Spleen (tissue), 11 donors: Measurements from ENCODE around the gene VIL1. TPM values are rescaled to one million over a fixed set of nuclear protein-coding genes. Genes with fewer than 3 reads are reported as not detected.

Experiments used
- DNase-seq: peaks from one replicate; pipeline ENCODE4 v3.0.0-alpha.2; 2020
- H3K27ac ChIP-seq, 8 donors: fragments of 200-600 bp; sonication (generic) in 7 of 8; 1 replicate in 4 of 8; 2 replicates in 4 of 8; pipeline versions ENCODE4 v1.5.0 to v1.8.0; 2016 to 2021; ENCODE audit warnings: inconsistent platforms in 4 of 8, mild to moderate bottlenecking in 4 of 8, moderate library complexity in 1 of 8
- H3K27me3 ChIP-seq, 7 donors: fragments of 200-600 bp; sonication (generic) in 6 of 7; replicated peaks in 1 of 7; 1 replicate in 4 of 7; 2 replicates in 3 of 7; pipeline versions ENCODE4 v1.5.0 to v1.8.0; 2016 to 2021; ENCODE audit warnings: inconsistent platforms in 3 of 7, mild to moderate bottlenecking in 1 of 7
- H3K36me3 ChIP-seq, 6 donors: fragments of 200-600 bp; sonication (generic) in 5 of 6; 1 replicate in 4 of 6; 2 replicates in 2 of 6; pipeline versions ENCODE4 v1.5.0 to v1.8.0; 2016 to 2021; ENCODE audit warnings: inconsistent platforms in 2 of 6
- H3K4me1 ChIP-seq, 6 donors: fragments of 200-600 bp; sonication (generic) in 5 of 6; 1 replicate in 3 of 6; 2 replicates in 3 of 6; pipeline versions ENCODE4 v1.5.0 to v1.8.0; 2016 to 2021; ENCODE audit warnings: inconsistent platforms in 3 of 6
- H3K4me3 ChIP-seq, 8 donors: fragments of 200-600 bp; sonication (generic) in 7 of 8; 1 replicate in 4 of 8; 2 replicates in 4 of 8; pipeline versions ENCODE4 v1.5.0 to v1.8.0; 2016 to 2021; ENCODE audit warnings: inconsistent platforms in 4 of 8, mild to moderate bottlenecking in 4 of 8, moderate library complexity in 2 of 8
- H3K9me3 ChIP-seq, 8 donors: fragments of 200-600 bp; sonication (generic) in 7 of 8; 1 replicate in 4 of 8; 2 replicates in 4 of 8; pipeline versions ENCODE4 v1.5.0 to v1.8.0; 2016 to 2021; ENCODE audit warnings: inconsistent platforms in 4 of 8
- POLR2A ChIP-seq, 3 donors: fragments of 450-650 bp; IDR thresholded peaks; one replicate each; pipeline ENCODE4 v1.5.1; 2017; ENCODE audit warnings: antibody characterized with exemption in 3 of 3, mild to moderate bottlenecking in 1 of 3
- POLR2AphosphoS5 ChIP-seq, 3 donors: sonication (generic); formaldehyde crosslinking; IDR thresholded peaks; one replicate each; pipeline ENCODE4 v1.5.1; 2017; ENCODE audit warnings: antibody characterized with exemption in 3 of 3
- WGBS, 5 donors: extraction: QIAGEN DNeasy Blood & Tissue Kit in 3 of 5; methylation state at CpG; one replicate each; pipeline versions ENCODE4 v1.1.5 to v1.1.7; 2013 to 2018; 5-methylcytosine and 5-hydroxymethylcytosine counted together
- intact Hi-C: fragments of 100-400 bp; cut with DNase I; formaldehyde crosslinking; loops from one replicate; pipeline ENCODE4 v1.15.0; 2023; ENCODE audit warnings: low total_unique reads
- polyA plus RNA-seq, 3 donors: library from polyadenylated mRNA; stranded (reverse); fragments of 200-250 nt; gene quantifications; one replicate each; pipeline ENCODE4 v1.2.1, GENCODE V29; 2013
- total RNA-seq, 7 donors: library from RNA; depleted of rRNA in 3 of 7; stranded (reverse); fragments of >200 nt in 3 of 7; fragmentation: NEBNext Ultra II Directional in 4 of 7; extraction: Animal tissue kit (Norgen Biotek cat#: 25700) in 4 of 7; gene quantifications; one replicate each; pipeline versions ENCODE4 v1.1.0 to v1.2.1, GENCODE V29; 2016 to 2021
- TF ChIP-seq, protein P1 (sequence below), 11 experiments: fragments of 200-600 bp in 7 of 11; fragments of 450-650 bp in 4 of 11; sonication (generic) in 4 of 11; IDR thresholded peaks in 8 of 11; conservative IDR thresholded peaks in 3 of 11; 1 replicate in 7 of 11; 2 replicates in 4 of 11; pipeline versions ENCODE4 v1.4.0 to v1.8.0; 2016 to 2021; ENCODE audit warnings: antibody characterized with exemption in 11 of 11, inconsistent platforms in 4 of 11, mild to moderate bottlenecking in 1 of 11
- donor health status: healthy with polysubstance abuse.
- donor health status: DM: no; HTN: no; CAD: no; lungs with moderate emphysema.
- donor health status: DM: no; HTN: no; CAD: no.
- donor health status: Bipolar disorder and iron deficiency.
- donor health status: healthy.
- donor health status: DM: no; HTN: no; CAD: no.
- donor health status: DM: yes; HTN: yes; CAD: no.

Gene VIL1
- total and polyA plus RNA-seq, 10 donors, result 0.04 to 0.72 (median 0.18) TPM; not detected in 4

DNA sequence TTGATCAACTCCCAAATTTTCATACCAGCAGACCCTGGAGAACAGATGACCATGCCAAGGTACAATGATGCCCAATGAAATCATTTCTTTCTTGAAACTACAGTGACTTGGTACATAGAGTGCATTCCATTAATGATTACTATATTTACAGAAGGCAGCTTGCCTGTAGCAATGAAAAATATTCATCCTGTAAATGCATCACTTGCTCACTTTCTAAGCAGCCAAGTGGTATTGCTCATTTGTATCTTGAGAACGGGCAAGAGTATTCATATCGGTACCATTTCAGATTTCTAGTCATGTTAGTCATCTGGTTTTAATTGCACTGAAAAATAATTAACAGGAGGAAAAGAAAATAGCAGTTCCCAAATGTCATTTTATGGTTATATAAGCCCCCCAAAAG, 59.6 kb downstream of the VIL1 start:
- no peak for DNase-seq
- Histone ChIP-seq H3K4me1 (peaks cover 0 to 14% (median 4%) of the 10 kb centered on the region in 6 donors), H3K4me3 (no peak overlapping the region), H3K36me3 (peaks cover 0 to 97% (median 59%) of the 10 kb centered on the region in 6 donors), H3K27ac (no peak overlapping the region), H3K9me3 (no peaks in the 10 kb centered on the region), H3K27me3 (no peaks in the 10 kb centered on the region)
- WGBS, 5 donors, result 72 to 94% (median 91%) methylated on average over 2 of the region's 2 CpGs
- TF ChIP-seq, protein P1, sequence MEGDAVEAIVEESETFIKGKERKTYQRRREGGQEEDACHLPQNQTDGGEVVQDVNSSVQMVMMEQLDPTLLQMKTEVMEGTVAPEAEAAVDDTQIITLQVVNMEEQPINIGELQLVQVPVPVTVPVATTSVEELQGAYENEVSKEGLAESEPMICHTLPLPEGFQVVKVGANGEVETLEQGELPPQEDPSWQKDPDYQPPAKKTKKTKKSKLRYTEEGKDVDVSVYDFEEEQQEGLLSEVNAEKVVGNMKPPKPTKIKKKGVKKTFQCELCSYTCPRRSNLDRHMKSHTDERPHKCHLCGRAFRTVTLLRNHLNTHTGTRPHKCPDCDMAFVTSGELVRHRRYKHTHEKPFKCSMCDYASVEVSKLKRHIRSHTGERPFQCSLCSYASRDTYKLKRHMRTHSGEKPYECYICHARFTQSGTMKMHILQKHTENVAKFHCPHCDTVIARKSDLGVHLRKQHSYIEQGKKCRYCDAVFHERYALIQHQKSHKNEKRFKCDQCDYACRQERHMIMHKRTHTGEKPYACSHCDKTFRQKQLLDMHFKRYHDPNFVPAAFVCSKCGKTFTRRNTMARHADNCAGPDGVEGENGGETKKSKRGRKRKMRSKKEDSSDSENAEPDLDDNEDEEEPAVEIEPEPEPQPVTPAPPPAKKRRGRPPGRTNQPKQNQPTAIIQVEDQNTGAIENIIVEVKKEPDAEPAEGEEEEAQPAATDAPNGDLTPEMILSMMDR (IDR thresholded peaks at IDR 0.05 in 8 of 11, conservative IDR thresholded peaks at IDR 0.05 in 3 of 11), result no peak
- intact Hi-C loops, result no loop called here

DNA sequence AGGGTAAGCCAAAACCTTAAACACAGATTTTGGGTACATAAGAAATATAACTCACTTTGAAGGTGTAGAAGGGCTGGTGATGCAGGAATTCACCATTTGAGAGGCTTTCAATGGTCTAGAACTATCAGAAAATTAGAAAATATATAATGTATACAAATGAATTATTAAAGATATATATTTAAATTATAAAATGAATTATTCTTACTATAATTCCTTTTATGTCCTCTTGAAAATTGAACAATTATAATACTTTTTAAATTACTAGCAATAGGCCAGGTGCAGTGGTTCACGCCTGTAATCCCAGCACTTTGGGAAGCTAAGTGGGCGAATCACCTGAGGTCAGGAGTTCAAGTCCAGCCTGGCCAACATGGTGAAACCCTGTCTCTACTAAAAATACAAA, 60.7 kb downstream of the VIL1 start:
- 94 to 98% (median 96%) methylated on average over 2 of the region's 2 CpGs for WGBS, 5 donors
- Histone ChIP-seq H3K4me1 (peaks cover 0 to 19% (median 5%) of the 10 kb centered on the region in 6 donors), H3K27ac (no peak overlapping the region), H3K4me3 (no peak overlapping the region), H3K9me3 (no peaks in the 10 kb centered on the region), H3K36me3 (peaks cover 0 to 97% (median 54%) of the 10 kb centered on the region in 6 donors), H3K27me3 (no peaks in the 10 kb centered on the region)
- TF ChIP-seq, protein P1 (IDR thresholded peaks at IDR 0.05 in 8 of 11, conservative IDR thresholded peaks at IDR 0.05 in 3 of 11), result no peak
- TF ChIP-seq POLR2AphosphoS5 (IDR thresholded peaks at IDR 0.05) (no peak), POLR2A (IDR thresholded peaks at IDR 0.05) (no peak)
- intact Hi-C loops, result no loop called here
- no peak for DNase-seq

DNA sequence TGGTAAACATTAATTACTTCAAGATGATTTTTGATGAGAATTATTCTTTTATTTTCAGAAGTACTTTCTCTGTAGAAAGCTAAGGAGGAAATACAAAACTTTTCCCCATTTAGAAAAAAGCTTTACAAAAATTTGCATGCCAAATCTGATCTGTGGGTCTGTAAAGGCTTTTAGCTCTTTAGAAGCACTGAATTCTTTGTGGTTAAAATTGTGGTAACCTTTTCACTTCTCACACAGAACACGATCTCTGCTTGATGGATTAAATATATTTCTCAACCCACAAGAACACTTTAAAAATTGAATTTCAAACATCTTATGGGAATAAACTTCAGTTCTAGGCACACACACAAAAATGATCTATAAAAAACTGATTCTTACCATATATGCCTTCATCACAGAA, 63.7 kb downstream of the VIL1 start:
- H3K4me1 ChIP-seq, result peaks cover 0 to 19% (median 5%) of the 10 kb centered on the region in 6 donors
- H3K9me3 ChIP-seq, result no peaks in the 10 kb centered on the region
- DNase-seq, result no peak
- no peak overlapping the region for H3K27ac ChIP-seq
- intact Hi-C loops, result no loop called here
- peaks cover 0 to 99% (median 50%) of the 10 kb centered on the region in 6 donors for H3K36me3 ChIP-seq
- H3K4me3 ChIP-seq, result no peak overlapping the region
- TF ChIP-seq POLR2AphosphoS5 (IDR thresholded peaks at IDR 0.05) (no peak), POLR2A (IDR thresholded peaks at IDR 0.05) (no peak)
- TF ChIP-seq, protein P1 (IDR thresholded peaks at IDR 0.05 in 8 of 11, conservative IDR thresholded peaks at IDR 0.05 in 3 of 11), result no peak
- WGBS, 5 donors, result 17 to 33% (median 26%) methylated on average over 1 of the region's 1 CpG
- H3K27me3 ChIP-seq, result no peaks in the 10 kb centered on the region

DNA sequence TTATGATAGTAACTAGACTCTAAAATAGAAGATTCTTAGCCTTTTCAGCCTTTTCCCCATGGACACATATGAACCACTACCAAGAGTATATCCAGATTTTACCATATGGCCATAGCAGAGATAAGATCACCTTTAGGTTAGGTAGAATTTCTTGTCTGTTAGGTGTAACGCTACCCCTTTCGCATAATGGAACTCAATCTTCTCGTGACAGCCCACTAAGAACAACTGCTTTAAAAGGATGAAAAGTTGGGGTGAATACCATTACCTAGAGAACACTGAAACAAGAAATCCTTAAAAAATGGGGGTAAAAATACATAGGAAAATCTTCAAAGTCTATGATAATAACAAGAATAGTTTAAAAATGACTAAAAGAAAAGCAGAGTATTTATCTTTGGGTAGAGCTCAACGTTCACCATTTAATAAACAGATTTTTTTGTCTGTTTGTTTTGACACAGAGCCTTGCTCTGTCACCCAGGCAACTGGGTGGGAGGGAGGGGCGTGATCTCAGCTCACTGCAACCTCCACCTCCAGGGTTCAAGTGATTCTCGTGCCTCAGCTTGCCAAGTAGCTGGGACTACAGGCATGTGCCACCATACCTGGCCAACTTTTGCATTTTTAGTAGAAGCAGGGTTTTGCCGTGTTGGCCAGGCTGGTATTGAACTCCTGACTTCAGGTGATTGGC, 67.2 kb downstream of the VIL1 start:
- Histone ChIP-seq H3K27me3 (no peaks in the 10 kb centered on the region), H3K9me3 (no peaks in the 10 kb centered on the region), H3K27ac (no peak overlapping the region), H3K4me3 (no peak overlapping the region), H3K4me1 (peaks cover 0 to 19% (median 5%) of the 10 kb centered on the region in 6 donors), H3K36me3 (peaks cover 3 to 98% (median 43%) of the 10 kb centered on the region in 6 donors)
- 83 to 90% (median 87%) methylated on average over 7 of the region's 7 CpGs for WGBS, 5 donors
- DNase-seq, result no peak
- intact Hi-C loops, result no loop called here
- TF ChIP-seq POLR2AphosphoS5 (IDR thresholded peaks at IDR 0.05) (no peak), POLR2A (IDR thresholded peaks at IDR 0.05) (no peak)
- TF ChIP-seq, protein P1 (IDR thresholded peaks at IDR 0.05 in 8 of 11, conservative IDR thresholded peaks at IDR 0.05 in 3 of 11), result no peak
